HEK293 (cell line): ENCODE measurements around the gene PLPP7.

Source experiments
- AEBP2 ChIP-seq: fragments of 450-650 bp; formaldehyde crosslinking; IDR thresholded peaks from 2 replicates; pipeline ENCODE4 v1.5.1; 2016; ENCODE audit warnings: missing biosample characterization, missing genetic modification characterization, borderline replicate concordance
- BCL11A ChIP-seq: fragments of 450-650 bp; formaldehyde crosslinking; IDR thresholded peaks from 2 replicates; pipeline ENCODE4 v1.5.1; 2016; ENCODE audit warnings: low read depth, missing biosample characterization, missing genetic modification characterization
- CTCF ChIP-seq: fragments of 450-650 bp; formaldehyde crosslinking; IDR thresholded peaks from 2 replicates; pipeline ENCODE4 v1.5.1; 2016; ENCODE audit warnings: missing biosample characterization, missing genetic modification characterization
- KLF17 ChIP-seq: fragments of 450-650 bp; formaldehyde crosslinking; IDR thresholded peaks from 2 replicates; pipeline ENCODE4 v1.5.1; 2016; ENCODE audit warnings: missing biosample characterization, missing genetic modification characterization
- REST ChIP-seq: fragments of 450-650 bp; formaldehyde crosslinking; IDR thresholded peaks from 2 replicates; pipeline ENCODE4 v1.5.1; 2016; ENCODE audit warnings: missing biosample characterization, missing genetic modification characterization
- SALL2 ChIP-seq: fragments of 450-650 bp; formaldehyde crosslinking; IDR thresholded peaks from 2 replicates; pipeline ENCODE4 v1.5.0; 2017; ENCODE audit warnings: missing biosample characterization, mild to moderate bottlenecking, missing genetic modification characterization, borderline replicate concordance
- SETDB1 ChIP-seq: IDR thresholded peaks from one replicate; pipeline ENCODE4 v1.6.1; 2017; ENCODE audit warnings: mild to moderate bottlenecking, low read length, moderate library complexity, mixed read lengths; ENCODE audit not compliant: insufficient read length
- ZBTB17 ChIP-seq: fragments of 450-650 bp; formaldehyde crosslinking; IDR thresholded peaks from 2 replicates; pipeline ENCODE4 v1.5.1; 2016; ENCODE audit warnings: missing biosample characterization, missing genetic modification characterization
- ZBTB26 ChIP-seq: fragments of 450-650 bp; formaldehyde crosslinking; optimal IDR thresholded peaks from 2 replicates; pipeline ENCODE3; 2016; ENCODE audit warnings: missing biosample characterization, mild to moderate bottlenecking, missing genetic modification characterization
- ZNF121 ChIP-seq: fragments of 450-650 bp; formaldehyde crosslinking; IDR thresholded peaks from 2 replicates; pipeline ENCODE4 v1.5.1; 2016; ENCODE audit warnings: missing biosample characterization, missing genetic modification characterization
- ZNF202 ChIP-seq: fragments of 450-650 bp; formaldehyde crosslinking; IDR thresholded peaks from 2 replicates; pipeline ENCODE4 v1.5.1; 2016; ENCODE audit warnings: missing biosample characterization, missing genetic modification characterization, borderline replicate concordance
- ZNF280D ChIP-seq: fragments of 450-650 bp; formaldehyde crosslinking; IDR thresholded peaks from 2 replicates; pipeline ENCODE4 v1.5.1; 2016; ENCODE audit warnings: missing biosample characterization, missing genetic modification characterization
- ZNF398 ChIP-seq: fragments of 450-650 bp; formaldehyde crosslinking; IDR thresholded peaks from 2 replicates; pipeline ENCODE4 v1.5.1; 2017; ENCODE audit warnings: missing biosample characterization, missing genetic modification characterization
- ZNF596 ChIP-seq: fragments of 450-650 bp; IDR thresholded peaks from 2 replicates; pipeline ENCODE4 v1.5.0; 2018; ENCODE audit warnings: missing biosample characterization, mild to moderate bottlenecking, missing genetic modification characterization, moderate library complexity

GRCh38 chr9:131271506-131271931, 18.0 kb upstream of the PLPP7 start:
- TF ChIP-seq CTCF: no peak
- no peak for TF ChIP-seq KLF17 (tag by site-specific recombination)
- no peak for TF ChIP-seq ZNF596 (tag by site-specific recombination)
- TF ChIP-seq ZNF398 (tag by site-specific recombination): no peak
- no peak for TF ChIP-seq BCL11A (tag by site-specific recombination)
- TF ChIP-seq AEBP2: no peak
- no peak for TF ChIP-seq ZNF202 (tag by site-specific recombination)
- TF ChIP-seq ZBTB17 (tag by site-specific recombination): no peak
- TF ChIP-seq SALL2: no peak
- TF ChIP-seq ZBTB26: no peak
- TF ChIP-seq SETDB1: no peak
- TF ChIP-seq REST (tag by site-specific recombination): no peak
- no peak for TF ChIP-seq ZNF121 (tag by site-specific recombination)
- TF ChIP-seq ZNF280D (tag by site-specific recombination): no peak
